WI38 (cell line): ENCODE data around the gene TCHH.

Experiments used
- H3K4me3 ChIP-seq: 2 replicates; pipeline ENCODE4 v1.5.1; 2011; ENCODE audit warnings: low read depth, mild to moderate bottlenecking, control low read depth, low read length
- TF ChIP-seq, protein P1 (sequence below): IDR thresholded peaks from 2 replicates; pipeline ENCODE4 v1.5.1; 2012; ENCODE audit warnings: low read depth, mild to moderate bottlenecking, control low read depth, low read length

The TCHH gene

DNA sequence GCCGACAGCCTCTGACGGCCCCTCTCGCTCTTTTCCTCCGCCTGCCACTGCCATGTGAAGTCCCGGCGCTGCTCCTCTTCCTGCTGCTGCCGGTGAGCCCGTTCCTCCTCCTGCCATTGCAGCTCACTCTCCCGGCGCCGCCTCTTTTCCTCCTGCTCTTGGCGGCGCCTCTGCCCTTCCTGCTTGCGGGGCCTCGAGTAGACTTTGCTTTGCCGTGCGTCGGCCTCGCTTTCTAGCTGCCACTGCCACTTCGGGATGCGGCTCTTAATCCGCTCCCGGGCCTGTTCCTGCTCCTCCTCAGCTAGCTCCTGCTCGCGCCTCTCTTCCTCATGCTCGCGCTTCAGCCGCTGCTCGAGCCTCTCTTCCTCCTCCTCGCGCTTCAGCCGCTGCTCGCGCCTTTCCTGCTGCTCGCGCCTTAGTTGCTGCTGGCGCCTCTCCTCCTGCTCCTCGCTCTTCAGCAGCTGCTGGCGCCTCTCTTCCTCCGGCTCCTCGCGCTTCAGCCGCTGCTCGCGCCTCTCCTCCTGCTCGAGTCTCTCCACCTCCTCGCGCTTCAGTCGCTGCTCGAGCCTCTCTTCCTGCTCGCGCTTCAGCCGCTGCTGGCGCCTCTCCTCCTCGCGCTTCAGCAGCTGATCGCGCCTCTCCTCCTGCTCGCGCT, 4.3 kb downstream of the TCHH start:
- TF ChIP-seq, protein P1, sequence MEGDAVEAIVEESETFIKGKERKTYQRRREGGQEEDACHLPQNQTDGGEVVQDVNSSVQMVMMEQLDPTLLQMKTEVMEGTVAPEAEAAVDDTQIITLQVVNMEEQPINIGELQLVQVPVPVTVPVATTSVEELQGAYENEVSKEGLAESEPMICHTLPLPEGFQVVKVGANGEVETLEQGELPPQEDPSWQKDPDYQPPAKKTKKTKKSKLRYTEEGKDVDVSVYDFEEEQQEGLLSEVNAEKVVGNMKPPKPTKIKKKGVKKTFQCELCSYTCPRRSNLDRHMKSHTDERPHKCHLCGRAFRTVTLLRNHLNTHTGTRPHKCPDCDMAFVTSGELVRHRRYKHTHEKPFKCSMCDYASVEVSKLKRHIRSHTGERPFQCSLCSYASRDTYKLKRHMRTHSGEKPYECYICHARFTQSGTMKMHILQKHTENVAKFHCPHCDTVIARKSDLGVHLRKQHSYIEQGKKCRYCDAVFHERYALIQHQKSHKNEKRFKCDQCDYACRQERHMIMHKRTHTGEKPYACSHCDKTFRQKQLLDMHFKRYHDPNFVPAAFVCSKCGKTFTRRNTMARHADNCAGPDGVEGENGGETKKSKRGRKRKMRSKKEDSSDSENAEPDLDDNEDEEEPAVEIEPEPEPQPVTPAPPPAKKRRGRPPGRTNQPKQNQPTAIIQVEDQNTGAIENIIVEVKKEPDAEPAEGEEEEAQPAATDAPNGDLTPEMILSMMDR = no peak
- H3K4me3 ChIP-seq = peak overlapping the region; percentile 39

DNA sequence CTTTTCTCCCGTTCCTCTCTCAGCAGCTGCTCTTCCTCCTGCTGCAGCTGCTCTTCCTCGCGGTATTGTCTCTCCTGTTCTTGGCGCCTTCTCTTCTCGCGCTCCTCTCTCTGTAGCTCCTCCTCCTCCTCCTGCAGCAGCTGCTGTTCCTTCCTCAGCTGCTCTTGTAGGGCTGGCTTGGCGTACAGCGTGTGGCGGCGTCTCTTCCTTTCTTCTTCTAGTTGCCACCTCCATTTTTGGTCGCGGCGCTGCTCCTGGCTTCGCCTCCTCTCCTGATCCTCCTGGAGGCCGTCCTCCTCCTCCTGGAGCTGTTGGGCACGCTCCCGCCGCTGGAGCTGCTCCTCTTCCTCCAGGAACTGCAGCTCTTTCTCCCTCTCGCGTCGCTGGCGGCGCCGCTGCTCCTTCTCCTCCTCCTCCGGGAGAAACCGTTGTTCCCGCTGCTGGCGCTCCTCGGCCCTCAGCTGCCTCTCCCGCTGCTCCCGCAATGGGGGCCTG, 4.8 kb downstream of the TCHH start:
- TF ChIP-seq, protein P1 = no peak
- H3K4me3 ChIP-seq = peak overlapping the region; percentile 39

DNA sequence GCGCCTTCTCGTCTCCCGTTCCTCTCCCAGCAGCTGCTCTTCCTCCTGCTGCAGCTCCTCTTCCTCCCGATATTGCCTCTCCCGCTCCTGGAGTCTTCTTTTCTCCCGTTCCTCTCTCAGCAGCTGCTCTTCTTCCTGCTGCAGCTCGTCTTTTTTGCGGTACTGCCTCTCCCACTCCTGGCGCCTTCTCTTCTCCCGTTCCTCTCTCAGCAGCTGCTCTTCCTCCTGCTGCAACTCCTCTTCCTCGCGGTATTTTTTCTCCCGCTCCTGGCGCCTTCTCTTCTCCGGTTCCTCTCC, 5.3 kb downstream of the TCHH start:
- H3K4me3 ChIP-seq = peak overlapping the region; percentile 39
- TF ChIP-seq, protein P1 = no peak

DNA sequence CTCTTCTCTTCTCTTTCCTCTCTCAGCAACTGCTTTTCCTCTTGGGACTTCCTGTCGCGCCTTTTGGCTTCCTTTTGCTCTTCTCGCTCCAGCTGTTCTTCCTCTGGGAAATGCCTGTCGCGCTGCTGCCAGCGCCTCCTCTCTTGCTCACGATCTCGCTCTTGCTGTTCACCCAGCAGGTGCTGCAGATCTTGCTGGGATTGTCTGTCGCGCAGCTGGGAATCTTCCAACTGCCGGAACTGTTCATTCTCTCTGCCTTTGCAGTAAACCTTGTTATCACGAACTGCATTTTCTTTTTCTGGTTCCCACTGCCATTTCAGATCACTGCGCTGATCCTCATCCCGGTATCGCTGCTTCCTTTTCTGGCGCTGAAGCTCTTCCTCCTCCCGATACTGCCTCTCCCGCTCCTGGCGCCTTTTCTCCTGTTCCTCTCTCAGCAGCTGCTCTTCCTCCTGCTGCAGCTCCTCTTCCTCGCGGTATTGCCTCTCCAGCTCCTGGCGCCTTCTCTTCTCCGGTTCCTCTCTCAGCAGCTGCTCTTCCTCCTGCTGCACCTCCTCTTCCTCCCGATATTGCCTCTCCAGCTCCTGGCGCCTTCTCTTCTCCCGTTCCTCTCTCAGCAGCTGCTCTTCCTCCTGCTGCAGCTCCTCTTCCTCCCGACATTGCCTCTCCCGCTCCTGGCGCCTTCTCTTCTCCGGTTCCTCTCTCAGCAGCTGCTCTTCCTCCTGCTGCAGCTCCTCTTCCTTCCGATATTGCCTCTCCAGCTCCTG, 5.8 kb downstream of the TCHH start:
- TF ChIP-seq, protein P1 = no peak
- peak overlapping the region; percentile 39 for H3K4me3 ChIP-seq

DNA sequence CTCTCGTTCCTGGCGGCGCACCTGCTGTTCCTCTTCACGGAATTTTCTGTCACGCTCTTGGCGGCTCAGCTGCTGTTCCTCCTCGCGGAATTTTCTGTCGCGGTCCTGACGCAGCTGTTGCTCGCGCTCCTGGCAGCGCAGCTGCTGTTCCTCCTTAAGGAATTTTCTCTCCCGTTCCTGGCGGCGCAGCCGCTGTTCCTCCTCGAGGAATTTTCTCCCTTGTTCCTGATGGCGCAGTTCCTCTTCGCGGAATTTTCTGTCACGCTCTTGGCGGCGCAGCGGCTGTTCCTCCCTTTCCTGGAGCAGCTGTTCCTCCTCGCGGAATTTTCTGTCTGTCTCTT, 6.4 kb downstream of the TCHH start:
- no peak overlapping the region for H3K4me3 ChIP-seq
- TF ChIP-seq, protein P1 = no peak

DNA sequence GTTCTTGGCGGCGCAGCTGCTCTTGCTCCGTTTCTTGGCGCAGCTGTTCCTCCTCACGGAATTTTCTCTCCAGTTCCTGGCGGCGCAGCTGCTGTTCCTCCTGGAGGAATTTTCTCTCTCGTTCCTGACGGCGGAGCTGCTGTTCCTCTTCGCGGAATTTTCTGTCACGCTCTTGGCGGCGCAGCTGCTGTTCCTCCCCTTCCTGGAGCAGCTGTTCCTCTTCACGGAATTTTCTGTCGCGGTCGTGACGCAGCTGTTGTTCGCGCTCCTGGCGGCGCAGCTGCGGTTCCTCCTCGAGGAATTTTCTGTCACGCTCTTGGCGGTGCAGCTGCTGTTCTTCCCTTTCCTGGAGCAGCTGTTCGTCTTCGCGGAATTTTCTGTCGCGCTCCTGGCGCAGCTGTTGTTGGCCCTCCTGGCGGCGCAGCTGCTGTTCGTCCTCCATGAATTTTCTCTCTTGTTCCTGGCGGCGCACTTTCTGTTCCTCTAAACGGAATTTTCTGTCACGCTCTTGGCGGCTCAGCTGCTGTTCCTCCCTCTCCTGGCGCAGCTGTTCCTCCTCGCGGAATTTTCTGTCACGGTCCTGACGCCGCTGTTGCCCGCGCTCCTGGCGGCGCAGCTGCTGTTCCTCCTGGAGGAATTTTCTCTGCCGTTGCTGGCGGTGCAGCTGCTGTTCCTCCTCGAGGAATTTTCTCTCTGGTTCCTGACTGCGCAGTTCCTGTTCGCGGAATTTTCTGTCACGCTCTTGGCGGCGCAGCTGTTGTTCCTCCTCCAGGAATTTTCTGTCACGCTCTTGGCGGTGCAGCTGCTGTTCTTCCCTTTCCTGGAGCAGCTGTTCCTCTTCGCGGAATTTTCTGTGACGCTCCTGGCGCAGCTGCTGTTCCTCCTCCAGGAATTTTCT, 7.0 kb downstream of the TCHH start:
- H3K4me3 ChIP-seq = peak overlapping the region; percentile 24
- TF ChIP-seq, protein P1 = no peak
